NCI-H748 (cell line): ENCODE measurements around the gene INTS14.

Experiments
- DNase-seq: peaks from one replicate; lab custom pipeline; 2025; ENCODE audit not compliant: unreplicated experiment; lab: John Stamatoyannopoulos, UW

INTS14 gene

GRCh38 chr15:65532738-65533051, 78.2 kb downstream of the INTS14 start:
- no peak for DNase-seq

- peak; percentile 88 for DNase-seq
Observed at GRCh38 chr15:65530318-65531111, 80.4 kb downstream of the INTS14 start, which contains the start of gene HACD3. TSS of gene HACD3 (plus strand) at chr15:65530463. CDS start at chr15:65530632, 169 bp downstream.

DNA sequence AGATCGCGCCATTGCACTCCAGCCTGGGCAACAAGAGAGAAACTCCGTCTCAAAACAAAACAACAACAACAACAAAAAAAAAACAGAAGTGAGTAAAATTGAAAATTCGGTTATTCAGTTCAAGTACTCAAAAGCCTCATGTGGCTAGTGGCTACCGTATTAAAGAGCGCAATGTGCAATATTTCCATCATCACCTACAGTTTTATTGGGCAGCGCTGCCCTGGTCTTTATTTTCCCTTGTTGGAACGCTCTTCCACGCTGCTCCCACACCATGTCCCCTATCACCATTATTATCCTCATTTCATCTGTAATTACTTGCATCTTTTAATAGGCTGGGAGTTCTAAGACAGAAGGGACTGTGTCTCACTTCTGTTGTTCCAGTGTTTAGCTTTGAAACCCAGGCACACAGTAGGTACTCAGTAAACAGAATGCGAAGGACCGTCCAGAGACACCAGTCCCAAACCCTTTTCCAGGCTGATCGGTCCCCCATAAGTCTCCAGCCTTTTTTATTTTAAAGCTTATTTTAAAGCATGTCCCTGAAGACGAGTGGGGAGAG, 81.1 kb downstream of the INTS14 start:
- DNase-seq, result no peak
